Activated CD4-positive, alpha-beta T cell treated with anti-CD3 and anti-CD28 coated beads, Interleukin-2, Interleukin-4, amounts not matched to agents 100 ng/mL and 50 ng/mL, durations not matched to agents 16 hours and 8 hours (primary cell): ENCODE data around the gene DBX1.

Experiments
- DNase-seq: peaks from one replicate; pipeline ENCODE4 v3.0.0-alpha.2; 2020; ENCODE audit warnings: low spot score

Gene DBX1

DNA sequence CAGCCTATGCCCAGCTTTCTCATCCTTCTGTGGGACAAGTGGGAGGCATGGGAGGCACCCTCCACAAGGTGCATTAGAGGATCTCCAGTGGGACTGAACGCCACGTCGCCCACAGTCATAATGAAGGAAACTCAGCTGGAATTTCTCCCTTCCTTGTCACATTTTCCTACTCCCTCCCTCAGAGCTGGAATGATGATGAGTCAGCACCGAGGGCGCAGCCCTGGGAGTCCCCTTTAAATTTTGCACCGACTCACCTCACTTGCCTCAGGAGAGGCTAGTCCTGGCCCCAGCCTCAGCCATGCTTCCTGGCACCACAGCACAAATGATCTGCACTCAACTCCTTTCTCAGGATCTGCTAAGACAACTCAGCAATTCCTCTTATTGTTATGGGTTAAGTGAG lies 34.3 kb downstream of the DBX1 start:
- no peak for DNase-seq

- no peak for DNase-seq
Observed at GRCh38 chr11:20122131-20122530, 38.1 kb downstream of the DBX1 start.

GRCh38 chr11:20120134-20120925 lies 39.9 kb downstream of the DBX1 start:
- DNase-seq, result no peak

- no peak for DNase-seq
Observed at GRCh38 chr11:20119315-20119714, 41.0 kb downstream of the DBX1 start.

DNA sequence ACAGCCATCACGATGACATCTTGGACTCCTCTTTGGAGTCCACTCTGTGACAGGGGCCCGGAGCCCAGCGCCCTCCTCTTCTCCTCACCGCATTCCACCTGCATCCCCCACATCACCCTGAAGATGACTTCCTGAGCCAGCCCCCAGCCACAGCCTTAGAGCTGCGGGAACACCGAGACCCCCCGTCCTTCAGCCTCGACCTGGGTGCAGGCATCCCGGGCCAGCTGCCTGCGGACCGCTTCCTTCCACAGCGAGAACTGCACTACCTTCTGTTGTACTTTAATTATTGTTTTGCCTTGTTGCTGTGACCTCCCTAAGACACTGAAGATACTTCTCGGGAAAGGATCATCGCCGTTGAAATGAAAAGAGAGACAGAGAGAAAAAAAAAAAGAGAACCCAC lies 42.1 kb downstream of the DBX1 start:
- no peak for DNase-seq

GRCh38 chr11:20117291-20117690 lies 43.0 kb downstream of the DBX1 start:
- no peak for DNase-seq

- no peak for DNase-seq
Observed at GRCh38 chr11:20116825-20117224, 43.5 kb downstream of the DBX1 start.

DNA sequence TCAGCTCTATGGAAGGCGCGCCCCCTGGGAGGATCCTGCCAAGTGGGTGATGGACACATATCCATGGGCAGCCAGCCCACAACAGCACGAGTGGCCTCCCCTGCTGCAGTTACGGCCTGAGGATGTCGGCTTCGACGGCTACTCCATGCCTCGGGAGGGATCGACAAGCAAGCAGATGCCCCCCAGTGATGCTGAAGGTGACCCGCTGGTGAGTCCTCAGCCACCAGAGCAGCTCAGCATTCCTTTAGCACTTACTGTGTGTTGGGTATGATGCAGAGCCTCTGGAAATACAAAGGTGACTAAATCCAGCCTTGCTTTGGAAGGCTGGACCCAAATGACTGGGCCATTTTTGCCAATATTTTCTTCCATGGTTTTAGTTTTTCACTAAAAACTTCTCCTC lies 45.7 kb downstream of the DBX1 start:
- DNase-seq, result no peak

DNA sequence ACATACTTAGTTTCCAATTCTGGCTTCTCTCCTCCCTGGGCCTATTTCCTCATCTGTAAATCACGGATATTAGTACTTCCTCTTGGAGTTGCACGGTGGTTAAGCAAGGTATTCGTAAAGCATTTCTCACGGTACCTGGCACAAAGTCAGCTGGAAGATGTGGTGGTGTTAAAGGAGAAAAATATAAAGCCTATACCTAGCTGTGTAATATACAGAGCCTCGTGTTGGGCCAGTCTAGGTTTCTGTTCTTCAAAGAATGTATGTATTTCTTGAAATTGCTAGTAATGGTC lies 47.2 kb downstream of the DBX1 start:
- no peak for DNase-seq

DNA sequence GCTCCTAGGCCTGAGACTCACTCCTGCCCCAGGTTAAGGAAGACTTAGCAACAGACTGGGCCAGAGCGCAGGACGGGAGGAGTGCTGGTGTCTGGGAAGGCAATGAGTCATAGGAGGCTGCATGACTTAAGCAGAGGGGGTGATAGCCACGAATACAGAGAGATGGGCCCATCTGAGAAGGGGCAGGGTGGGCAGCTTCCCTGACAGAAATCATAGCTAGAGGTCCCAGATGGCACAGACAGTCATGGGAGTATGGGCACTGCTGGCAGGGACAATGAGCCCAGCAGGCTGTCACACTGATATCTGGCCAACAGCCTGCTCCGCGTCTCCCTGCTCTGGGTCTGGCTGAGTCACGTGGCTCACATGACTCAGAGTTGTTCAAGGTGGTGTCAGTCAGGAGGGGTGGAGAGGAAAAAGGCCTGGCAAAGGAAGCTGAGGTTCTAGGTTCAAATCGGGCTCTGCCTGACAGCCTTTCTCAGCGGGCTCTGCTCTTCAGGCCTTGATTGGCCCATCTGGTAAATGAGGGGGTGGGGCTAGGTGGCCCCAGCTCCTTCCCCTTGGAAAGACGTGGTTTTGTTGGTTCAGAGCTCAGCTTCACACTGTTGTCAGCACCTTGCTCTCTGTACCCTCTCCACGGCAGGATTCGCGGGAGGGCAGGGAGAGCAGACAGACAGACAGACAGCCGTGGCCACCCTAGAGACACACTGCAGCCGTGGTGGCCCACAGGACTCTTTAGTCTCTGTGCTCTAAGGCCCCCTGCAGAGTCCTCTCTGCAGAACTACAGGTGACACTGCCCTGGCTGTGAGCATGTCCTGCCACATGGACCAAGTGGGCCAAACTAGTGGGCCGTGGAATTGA lies 47.8 kb downstream of the DBX1 start:
- DNase-seq, result peak; percentile 24

- DNase-seq, result no peak
Observed at GRCh38 chr11:20111871-20112270, 48.4 kb downstream of the DBX1 start.

- peak; percentile 69 for DNase-seq
Observed at GRCh38 chr11:20110908-20111669, 49.2 kb downstream of the DBX1 start.

DNA sequence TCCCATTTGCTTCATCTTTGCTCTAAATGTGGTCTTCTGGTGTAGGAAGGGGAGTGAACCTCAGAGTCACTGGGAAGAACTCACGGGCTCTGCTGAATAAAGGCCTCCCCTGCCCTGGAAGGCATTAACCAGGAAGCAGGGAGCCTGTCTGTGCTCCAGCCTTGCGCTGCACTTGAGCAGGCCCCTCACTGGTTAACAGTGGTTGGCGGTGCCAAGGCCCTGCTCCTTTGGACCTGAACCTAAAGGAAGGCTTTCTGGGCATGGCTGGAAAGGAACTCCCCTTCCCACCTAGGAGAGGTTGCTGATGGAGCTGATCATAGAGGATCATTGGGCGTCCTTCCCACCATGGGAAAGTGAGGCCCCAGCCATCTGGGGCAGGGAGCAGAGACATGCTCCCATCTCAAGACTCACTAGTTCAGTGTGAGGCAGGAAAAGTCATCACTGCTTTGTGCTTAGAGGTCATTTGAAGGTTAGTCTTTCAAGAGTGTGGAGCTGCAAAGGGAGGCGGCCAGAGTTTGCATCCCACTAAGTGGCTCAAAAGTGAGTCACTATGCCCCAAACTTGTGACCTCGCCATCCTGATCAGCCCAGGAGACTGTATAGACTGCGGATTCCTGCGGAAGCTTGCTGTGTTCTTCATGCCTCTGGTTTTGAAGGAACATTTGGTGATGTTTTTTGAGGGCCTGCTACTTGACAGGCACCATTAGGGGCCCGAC lies 50.4 kb downstream of the DBX1 start:
- DNase-seq, result no peak
